ENCODE data around the gene TTPAL.

DNA sequence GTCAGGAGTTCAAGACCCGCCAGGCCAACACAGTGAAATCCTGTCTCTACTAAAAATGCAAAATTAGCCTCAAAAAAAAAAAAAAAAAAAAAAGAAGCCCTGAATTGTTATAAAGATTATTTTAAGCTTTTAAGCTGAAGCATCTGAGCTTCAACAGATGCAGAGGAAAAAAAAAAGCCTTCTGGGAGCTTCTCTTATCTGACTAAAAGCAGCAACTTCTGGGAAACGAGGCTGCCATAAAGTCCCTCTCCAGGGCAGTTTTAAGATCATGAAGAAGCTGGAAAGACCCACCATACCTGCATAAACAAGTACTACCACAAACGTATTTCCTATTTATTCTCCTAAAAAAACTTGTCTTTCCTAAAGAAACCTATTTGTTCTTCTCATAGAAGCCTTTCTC is 42.6 kb downstream of the TTPAL start:
- TF ChIP-seq CBFB (CRISPR knock-in tag; IDR thresholded peaks at IDR 0.05; ENCODE audit: low read depth) (no peak), TEAD4 (CRISPR knock-in tag; IDR thresholded peaks at IDR 0.05) (no peak), FOXJ3 (CRISPR knock-in tag; IDR thresholded peaks at IDR 0.05; ENCODE audit: borderline replicate concordance) (no peak)
- TF ChIP-seq, protein P1, sequence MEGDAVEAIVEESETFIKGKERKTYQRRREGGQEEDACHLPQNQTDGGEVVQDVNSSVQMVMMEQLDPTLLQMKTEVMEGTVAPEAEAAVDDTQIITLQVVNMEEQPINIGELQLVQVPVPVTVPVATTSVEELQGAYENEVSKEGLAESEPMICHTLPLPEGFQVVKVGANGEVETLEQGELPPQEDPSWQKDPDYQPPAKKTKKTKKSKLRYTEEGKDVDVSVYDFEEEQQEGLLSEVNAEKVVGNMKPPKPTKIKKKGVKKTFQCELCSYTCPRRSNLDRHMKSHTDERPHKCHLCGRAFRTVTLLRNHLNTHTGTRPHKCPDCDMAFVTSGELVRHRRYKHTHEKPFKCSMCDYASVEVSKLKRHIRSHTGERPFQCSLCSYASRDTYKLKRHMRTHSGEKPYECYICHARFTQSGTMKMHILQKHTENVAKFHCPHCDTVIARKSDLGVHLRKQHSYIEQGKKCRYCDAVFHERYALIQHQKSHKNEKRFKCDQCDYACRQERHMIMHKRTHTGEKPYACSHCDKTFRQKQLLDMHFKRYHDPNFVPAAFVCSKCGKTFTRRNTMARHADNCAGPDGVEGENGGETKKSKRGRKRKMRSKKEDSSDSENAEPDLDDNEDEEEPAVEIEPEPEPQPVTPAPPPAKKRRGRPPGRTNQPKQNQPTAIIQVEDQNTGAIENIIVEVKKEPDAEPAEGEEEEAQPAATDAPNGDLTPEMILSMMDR (IDR thresholded peaks at IDR 0.05) = no peak
